ENCODE data around the gene COX11. TPM values are rescaled to one million over a fixed set of nuclear protein-coding genes. Genes with fewer than 3 reads are reported as not detected.

COX11 gene
- total RNA-seq, 1 donor from 2014 or later = 72.6 TPM

GRCh38 chr17:54916721-54917120 is 51.7 kb downstream of the COX11 start:
- DNase-seq (ENCODE audit: low spot score, unreplicated experiment) = no peak
- Mint-ChIP-seq H3K4me3 (ENCODE audit: low read depth) (no peak overlapping the region), H3K4me1 (ENCODE audit: low read depth) (no peaks in the 10 kb centered on the region), H3K36me3 (ENCODE audit: insufficient read depth) (peaks cover 56% of the 10 kb centered on the region), H3K27me3 (no peaks in the 10 kb centered on the region), H3K9me3 (ENCODE audit: low read depth) (peaks cover 12% of the 10 kb centered on the region), H3K27ac (peak overlapping the region; percentile 16)
- TF ChIP-seq CTCF (IDR thresholded peaks at IDR 0.05; ENCODE audit: unreplicated experiment) = no peak

Other genes starting within 250 kb of the COX11 start
- 83.1 and 91.2 TPM in 2 replicates for gene TOM1L1, start 67.8 kb downstream of the COX11 start, total RNA-seq
- 45.0 and 49.3 TPM in 2 replicates for gene STXBP4, start 111 bp upstream of the COX11 start, total RNA-seq

Data from progenitor cell of endocrine pancreas (in vitro differentiated cells).